Stimulated activated CD4-positive, alpha-beta T cell treated with anti-CD3 and anti-CD28 coated beads, Interleukin-2, amount 100 ng/mL, for 4 hours (primary cell): ENCODE data around the gene PDCD1LG2.

ENCODE experiments used
- DNase-seq: peaks from one replicate; pipeline ENCODE4 v3.0.0-alpha.2; 2020; ENCODE audit warnings: low read depth

Gene PDCD1LG2

GRCh38 chr9:5611321-5612184 is 101.2 kb downstream of the PDCD1LG2 start:
- DNase-seq, result no peak

DNA sequence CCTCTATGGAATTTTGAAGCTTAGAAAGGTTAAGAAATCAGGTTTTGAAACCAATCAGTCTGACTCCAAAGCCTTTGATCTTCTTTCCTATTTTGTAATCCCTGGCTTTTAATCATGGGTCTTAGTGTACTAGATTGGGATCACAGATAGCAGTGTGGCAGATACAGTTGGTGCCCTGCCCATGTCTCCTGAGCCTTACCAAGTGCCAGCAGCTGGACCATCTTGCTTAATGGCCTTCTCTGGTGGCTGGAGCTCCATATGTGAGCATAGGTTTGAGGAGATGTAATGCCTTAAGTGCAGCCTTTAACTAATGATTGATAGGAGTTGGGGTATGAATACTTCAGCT is 101.8 kb downstream of the PDCD1LG2 start:
- DNase-seq, result no peak

- no peak for DNase-seq
Observed at GRCh38 chr9:5614192-5614591, 103.9 kb downstream of the PDCD1LG2 start.

DNA sequence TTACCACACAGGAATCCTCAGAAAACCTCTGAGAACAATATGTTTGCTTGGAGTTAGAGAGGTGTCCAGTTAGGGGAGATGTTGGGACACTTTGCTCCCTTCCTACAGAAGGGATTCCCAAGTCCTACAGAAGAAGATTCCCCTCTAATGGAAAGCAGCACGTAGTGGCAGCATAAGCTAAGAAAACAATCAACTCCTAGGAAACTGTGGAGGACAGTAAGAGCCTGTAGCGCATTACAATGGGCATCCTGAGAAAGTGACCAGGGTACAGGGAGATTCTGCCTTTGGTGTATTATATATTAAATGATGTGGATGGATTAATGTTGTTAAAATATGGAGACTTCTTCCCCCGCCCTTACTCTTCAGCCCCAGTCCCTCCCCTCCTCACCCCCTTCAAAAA is 104.7 kb downstream of the PDCD1LG2 start:
- no peak for DNase-seq

DNA sequence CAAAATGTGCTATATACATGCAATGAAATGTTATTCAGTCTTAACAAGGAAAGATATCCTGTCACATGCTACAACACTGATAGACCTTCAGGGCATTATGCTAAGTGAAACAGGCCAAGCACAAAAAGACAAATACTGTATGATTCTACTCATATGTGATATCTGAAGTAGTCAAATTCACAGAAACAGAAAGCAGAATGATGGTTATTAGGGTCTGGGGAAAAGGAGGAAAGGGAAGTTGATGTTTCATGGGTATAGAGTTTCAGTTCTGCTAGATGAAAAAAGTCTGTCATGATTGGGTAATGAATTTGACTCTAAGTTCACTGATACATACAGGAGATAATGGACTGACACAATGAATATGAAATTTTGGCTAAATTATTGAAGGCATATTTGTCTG is 107.4 kb downstream of the PDCD1LG2 start:
- no peak for DNase-seq

GRCh38 chr9:5620494-5620893 is 110.2 kb downstream of the PDCD1LG2 start:
- DNase-seq, result no peak
